OCI-LY7 (cell line): ENCODE results near the gene TBL1XR1.

Experiments
- CTCF ChIP-seq: fragments of 200-600 bp; sonication (generic); conservative IDR thresholded peaks from 2 replicates; pipeline ENCODE4 v1.5.1; 2014; ENCODE audit warnings: mild to moderate bottlenecking, antibody characterized with exemption, low read length, moderate library complexity, mixed read lengths
- EZH2phosphoT487 ChIP-seq: fragments of 200-600 bp; sonication (generic); IDR thresholded peaks from 2 replicates; pipeline ENCODE4 v1.6.1; 2018; ENCODE audit warnings: low read depth, borderline replicate concordance, mild to moderate bottlenecking, mixed run types, antibody characterized with exemption, low read length, moderate library complexity, mixed read lengths

DNA sequence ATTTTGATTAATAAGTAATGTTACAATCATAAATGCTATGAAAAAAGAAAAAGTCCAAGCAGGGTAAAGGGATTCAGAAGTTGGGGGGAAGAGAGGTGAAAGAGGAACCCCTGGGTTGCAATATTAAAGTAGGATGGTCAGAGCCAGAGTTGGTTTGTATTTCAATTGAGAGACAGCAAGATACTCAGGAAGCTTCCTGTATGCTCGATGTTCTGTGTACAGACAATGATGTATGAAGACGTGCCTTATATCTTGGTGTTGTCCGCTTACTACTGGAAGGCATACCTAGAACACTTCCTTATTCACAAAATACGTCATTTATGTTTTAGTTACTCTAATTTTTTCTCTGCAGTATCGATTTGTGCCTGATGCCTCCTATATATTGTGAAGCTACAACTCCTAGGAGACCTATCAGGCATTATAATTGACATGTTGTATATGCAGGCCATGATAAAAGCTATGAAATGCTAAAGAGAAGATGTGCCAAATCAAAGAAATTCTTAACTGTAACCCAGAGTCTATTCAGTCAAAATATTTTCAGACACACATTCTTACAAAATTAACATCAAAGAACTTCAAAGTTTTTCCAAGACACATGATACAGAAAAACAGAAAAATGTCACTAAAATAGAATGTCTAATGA, 87.5 kb downstream of the TBL1XR1 start:
- TF ChIP-seq CTCF (no peak), EZH2phosphoT487 (no peak)
